ENCODE results near the gene ETF1.
"Not testable (repeated sequence)": the region's sequence is repeated elsewhere in the genome, so short reads cannot be mapped to it uniquely, and the experiment has no call there.

Gene ETF1

GRCh38 chr5:138490648-138491283 lies 52.3 kb downstream of the ETF1 start:
- DNase-seq (ENCODE audit: low read depth), result no peak

- DNase-seq (ENCODE audit: low read depth), result no peak
Observed at GRCh38 chr5:138489683-138490061, 53.4 kb downstream of the ETF1 start.

- DNase-seq (ENCODE audit: low read depth), result no peak
Observed at GRCh38 chr5:138488481-138488945, 54.5 kb downstream of the ETF1 start.

- no peak for DNase-seq (ENCODE audit: low read depth)
Observed at GRCh38 chr5:138482638-138483037, 60.4 kb downstream of the ETF1 start.

GRCh38 chr5:138476918-138477317 lies 66.1 kb downstream of the ETF1 start:
- no peak for DNase-seq (ENCODE audit: low read depth)

DNA sequence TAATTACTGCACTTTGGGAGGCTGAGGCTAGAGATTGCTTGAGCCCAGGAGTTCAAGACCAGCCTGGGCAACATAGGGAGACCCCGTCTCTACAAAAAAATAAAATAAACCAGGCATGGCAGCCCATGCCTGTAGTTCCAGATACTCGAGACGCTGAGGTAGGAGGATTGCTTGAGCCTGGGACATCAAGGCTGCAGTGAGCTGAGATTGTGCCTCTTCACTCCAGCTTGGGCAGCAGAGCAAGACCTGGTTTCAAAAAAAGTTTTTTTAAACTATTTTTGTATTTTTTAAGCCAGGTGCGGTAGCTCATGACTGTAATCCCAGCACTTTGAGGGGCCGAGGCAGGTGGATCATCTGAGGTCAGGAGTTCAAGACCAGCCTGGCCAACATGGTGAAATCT lies 69.9 kb downstream of the ETF1 start:
- not testable (repeated sequence) for DNase-seq (ENCODE audit: low read depth)

DNA sequence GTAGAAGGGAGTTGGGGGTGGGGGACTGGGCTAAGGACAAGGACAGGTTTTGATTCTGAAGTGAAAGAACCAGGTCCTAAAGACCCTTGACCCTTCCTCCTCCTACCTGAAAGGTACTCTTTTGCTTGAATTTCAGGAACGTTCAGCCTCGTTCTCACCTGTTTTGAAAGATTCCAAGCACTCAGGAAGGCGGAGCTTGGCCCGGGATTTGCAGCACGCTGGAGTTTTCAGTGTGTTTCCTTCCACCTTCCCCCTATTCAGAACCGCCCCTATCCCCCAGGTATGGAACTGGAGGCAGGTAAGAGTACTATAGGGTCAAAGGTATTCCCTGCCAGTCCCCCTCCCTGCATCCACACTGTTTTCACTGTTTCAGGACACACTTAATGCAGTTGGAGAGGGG lies 70.7 kb downstream of the ETF1 start:
- DNase-seq (ENCODE audit: low read depth), result no peak

DNA sequence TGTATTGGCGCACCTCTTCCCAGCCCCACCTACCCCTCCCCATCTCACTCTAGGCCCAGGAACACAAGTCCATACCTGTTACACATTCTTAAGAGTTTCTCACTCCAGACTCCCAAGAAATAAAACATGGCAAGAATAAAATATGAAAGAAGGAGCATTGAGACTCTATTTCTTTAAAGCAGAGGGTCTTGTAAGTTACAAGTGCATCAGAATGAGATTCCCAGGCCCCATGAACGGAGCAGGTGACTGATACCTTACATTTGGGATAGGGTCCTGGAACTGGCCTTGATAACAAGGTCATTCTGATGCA lies 72.0 kb downstream of the ETF1 start:
- DNase-seq (ENCODE audit: low read depth), result no peak

- DNase-seq (ENCODE audit: low read depth), result no peak
Observed at GRCh38 chr5:138470322-138471051, 72.5 kb downstream of the ETF1 start.

DNA sequence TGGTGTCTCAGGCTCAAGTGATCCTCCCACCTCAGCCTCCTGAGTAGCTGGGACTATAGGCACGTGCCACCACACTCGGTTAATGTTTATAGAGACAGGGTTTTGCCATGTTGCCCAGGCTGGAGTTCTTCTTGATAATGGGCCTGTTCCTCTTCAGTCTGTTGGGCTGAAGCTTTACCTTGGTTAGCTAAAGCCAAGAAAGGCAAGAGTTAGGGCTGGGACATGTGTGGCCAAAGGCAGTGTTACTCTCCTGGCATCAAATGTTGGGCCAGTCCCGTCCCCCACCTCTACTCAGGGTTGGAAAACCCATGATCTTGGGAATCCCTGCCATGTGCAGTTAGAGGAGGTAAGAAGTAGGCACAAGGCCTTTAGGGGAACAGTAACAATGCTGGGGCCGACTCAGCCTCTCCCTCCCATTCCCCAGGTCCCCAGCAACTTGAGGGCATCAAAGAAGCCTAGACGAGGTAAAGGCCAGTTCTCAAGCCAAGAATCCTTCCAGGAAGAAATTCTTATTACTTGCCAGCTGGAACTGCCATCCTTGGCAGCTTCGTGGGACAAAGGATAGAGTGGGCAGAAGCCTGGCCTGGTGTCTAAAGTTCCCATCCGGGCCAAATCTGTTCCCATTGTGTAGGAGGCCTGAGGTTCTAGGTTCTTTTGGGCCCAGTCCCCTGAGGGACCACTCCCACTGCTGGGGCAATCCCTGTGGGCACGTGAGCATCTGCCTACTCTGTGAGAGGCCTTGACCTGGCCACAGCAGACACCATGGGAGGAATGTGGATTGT lies 73.3 kb downstream of the ETF1 start:
- DNase-seq (ENCODE audit: low read depth), result peak; percentile 78

DNA sequence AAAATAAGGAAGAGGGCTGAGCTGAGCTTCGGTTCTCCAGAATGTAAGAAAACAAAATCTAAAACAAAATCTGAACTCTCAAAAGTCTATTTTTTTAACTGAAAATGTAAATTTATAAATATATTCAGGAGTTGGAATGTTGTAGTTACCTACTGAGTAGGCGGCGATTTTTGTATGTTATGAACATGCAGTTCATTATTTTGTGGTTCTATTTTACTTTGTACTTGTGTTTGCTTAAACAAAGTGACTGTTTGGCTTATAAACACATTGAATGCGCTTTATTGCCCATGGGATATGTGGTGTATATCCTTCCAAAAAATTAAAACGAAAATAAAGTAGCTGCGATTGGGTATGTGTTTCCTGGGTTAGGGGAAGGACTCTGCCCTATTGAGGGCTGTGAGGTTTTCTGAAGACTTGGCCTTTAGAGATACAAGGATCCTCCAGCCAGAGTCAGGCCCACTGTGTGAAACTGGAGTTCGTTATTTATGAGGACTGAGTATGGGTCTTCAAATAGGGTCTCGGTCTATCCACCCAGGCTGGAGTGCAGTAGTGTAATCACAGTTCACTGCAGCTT lies 74.0 kb downstream of the ETF1 start:
- DNase-seq (ENCODE audit: low read depth), result no peak

DNA sequence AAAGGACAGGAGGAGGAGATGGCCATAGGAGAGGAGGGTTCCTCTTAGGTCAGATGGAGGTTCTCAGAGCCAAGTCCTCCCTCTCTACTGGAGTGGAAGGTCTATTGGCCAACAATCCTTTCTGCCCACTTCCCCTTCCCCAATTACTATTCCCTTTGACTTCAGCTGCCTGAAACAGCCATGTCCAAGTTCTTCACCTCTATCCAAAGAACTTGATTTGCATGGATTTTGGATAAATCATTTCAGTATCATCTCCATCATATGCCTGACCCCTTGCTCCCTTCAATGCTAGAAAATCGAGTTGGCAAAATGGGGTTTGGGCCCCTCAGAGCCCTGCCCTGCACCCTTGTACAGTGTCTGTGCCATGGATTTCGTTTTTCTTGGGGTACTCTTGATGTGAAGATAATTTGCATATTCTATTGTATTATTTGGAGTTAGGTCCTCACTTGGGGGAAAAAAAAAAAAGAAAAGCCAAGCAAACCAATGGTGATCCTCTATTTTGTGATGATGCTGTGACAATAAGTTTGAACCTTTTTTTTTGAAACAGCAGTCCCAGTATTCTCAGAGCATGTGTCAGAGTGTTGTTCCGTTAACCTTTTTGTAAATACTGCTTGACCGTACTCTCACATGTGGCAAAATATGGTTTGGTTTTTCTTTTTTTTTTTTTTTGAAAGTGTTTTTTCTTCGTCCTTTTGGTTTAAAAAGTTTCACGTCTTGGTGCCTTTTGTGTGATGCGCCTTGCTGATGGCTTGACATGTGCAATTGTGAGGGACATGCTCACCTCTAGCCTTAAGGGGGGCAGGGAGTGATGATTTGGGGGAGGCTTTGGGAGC lies 74.7 kb downstream of the ETF1 start:
- peak; percentile 45 for DNase-seq (ENCODE audit: low read depth)

- peak; percentile 36 for DNase-seq (ENCODE audit: low read depth)
Observed at GRCh38 chr5:138467711-138468132, 75.3 kb downstream of the ETF1 start.

GRCh38 chr5:138466900-138467710 lies 75.9 kb downstream of the ETF1 start:
- peak; percentile 44 for DNase-seq (ENCODE audit: low read depth)

DNA sequence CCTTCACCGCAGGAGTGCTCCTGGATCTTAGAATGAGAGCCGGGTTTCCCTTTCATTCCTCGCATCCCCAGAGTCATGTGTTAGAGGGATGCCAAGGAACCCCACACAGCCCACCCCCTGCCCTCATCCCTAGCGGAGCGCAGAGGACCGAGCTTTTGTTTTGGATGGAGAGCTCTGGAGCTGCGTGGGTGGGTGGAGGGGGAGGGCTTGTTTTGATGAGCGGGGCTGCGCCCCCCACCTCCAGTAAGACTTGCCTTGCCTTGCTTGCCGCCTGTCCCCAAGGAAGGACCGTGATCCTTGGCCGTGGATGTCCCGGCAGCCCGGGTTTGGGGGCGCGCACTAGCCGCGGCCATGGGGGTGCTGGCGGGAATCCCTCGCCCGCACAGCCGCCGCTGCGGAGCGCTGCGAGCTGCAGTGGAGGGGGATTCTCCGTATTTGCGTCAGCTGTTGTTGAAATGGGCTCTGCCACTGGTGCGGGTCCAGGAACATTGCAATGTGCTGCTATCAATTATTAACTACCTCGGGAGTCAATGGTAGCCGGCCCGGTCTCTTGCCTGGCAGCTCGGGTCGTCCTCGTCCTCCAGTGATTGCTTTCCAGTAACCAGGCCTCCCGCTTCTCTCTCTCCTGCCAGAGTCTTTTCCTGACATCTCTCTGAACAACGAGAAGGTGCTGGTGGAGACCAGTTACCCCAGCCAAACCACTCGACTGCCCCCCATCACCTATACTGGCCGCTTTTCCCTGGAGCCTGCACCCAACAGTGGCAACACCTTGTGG lies 76.7 kb downstream of the ETF1 start:
- peak; percentile 26 for DNase-seq (ENCODE audit: low read depth)

- peak; percentile 88 for DNase-seq (ENCODE audit: low read depth)
Observed at GRCh38 chr5:138465261-138466124, 77.5 kb downstream of the ETF1 start, which contains the start of gene EGR1. Gene EGR1, plus strand, starts transcription at chr5:138465479. Its CDS starts 283 bp downstream, at chr5:138465762.

DNA sequence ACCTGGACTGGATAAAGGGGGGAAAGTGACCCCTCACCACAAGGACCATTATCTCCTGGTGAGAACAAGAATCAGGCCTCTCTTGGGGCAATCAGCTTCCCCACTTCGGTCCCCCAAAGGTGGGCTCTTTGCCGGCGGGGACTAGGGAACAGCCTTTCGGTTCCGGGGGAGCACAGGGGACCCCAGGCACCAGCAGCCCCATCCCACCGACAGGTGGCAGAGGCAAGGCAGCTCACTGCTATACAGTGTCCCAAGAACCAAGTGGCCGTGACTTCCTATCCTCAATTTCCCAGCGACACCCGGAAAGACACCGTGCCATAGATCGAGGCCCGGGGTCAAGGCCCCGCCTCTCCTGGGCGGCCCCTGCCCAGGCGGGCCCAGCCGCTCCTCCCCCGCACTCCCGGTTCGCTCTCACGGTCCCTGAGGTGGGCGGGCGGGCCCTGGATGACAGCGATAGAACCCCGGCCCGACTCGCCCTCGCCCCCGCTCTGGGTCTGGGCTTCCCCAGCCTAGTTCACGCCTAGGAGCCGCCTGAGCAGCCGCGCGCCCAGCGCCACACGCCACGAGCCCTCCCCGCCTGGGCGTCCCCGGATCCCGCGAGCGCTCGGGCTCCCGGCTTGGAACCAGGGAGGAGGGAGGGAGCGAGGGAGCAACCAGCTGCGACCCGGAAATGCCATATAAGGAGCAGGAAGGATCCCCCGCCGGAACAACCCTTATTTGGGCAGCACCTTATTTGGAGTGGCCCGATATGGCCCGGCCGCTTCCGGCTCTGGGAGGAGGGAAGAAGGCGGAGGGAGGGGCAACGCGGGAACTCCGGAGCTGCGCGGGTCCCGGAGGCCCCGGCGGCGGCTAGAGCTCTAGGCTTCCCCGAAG lies 78.4 kb downstream of the ETF1 start:
- DNase-seq (ENCODE audit: low read depth), result peak; percentile 91

DNA sequence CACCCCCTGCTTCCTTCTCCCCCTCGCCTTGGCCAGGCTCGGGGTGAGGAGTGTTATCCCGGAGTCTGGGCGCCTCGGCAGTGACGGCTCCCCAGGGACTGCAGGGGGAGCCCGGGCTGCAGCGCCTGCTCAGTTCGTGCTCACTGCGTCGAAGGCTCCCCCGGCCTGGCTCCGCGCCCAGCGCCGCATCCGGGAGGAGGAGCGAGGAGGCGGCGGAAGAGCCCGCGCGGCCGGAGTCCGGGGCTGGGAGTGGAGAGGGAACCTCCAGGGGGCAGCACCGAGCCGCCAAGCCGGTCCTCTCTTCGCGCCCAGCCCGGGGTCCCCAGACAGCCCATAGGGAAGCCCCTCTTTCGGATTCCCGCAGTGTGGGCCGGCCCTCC lies 79.0 kb downstream of the ETF1 start:
- DNase-seq (ENCODE audit: low read depth), result peak; percentile 76
